ENCODE data around the gene SOCS7.

SOCS7 gene

GRCh38 chr17:38334480-38335364, 16.9 kb upstream of the SOCS7 start:
- in situ Hi-C loops (cut with MboI; ENCODE audit: low sequenced_read_pairs), result loop anchor here (25.0 kb wide), 1 partner anchor 153 kb away; no protein-coding TSS in a partner anchor

DNA sequence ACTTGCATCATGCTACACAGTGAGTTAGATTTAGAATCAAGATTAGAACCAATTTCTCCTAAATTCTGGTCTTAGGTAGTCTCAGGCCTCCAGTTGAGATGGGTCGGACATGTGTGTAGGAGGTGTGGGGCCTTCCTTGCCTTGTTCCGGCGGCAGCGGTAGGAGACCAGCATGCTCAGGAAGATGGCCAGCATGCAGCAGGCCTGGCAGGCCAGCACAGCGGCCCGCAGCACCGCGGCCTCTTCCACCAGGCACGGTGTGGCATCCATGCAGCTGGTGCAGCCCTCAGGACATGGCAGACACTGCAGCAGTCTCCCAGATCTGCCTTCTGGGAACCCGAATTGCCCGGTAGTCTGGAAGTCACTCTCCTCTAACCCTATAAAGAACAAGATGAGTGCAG, 14.8 kb upstream of the SOCS7 start:
- in situ Hi-C loops (cut with MboI; ENCODE audit: low sequenced_read_pairs), result loop anchor here (25.0 kb wide), 1 partner anchor 150 kb away; no protein-coding TSS in a partner anchor

- in situ Hi-C loops (cut with MboI; ENCODE audit: low sequenced_read_pairs), result loop anchor here (25.0 kb wide), 1 partner anchor 149 kb away; no protein-coding TSS in a partner anchor
Observed at GRCh38 chr17:38338053-38338452, 13.6 kb upstream of the SOCS7 start.

GRCh38 chr17:38338535-38338934, 13.1 kb upstream of the SOCS7 start:
- in situ Hi-C loops (cut with MboI; ENCODE audit: low sequenced_read_pairs), result loop anchor here (25.0 kb wide), 1 partner anchor 149 kb away; no protein-coding TSS in a partner anchor

- in situ Hi-C loops (cut with MboI; ENCODE audit: low sequenced_read_pairs), result loop anchor here (25.0 kb wide), 1 partner anchor 147 kb away; no protein-coding TSS in a partner anchor
Observed at GRCh38 chr17:38339891-38340290, 11.8 kb upstream of the SOCS7 start.

DNA sequence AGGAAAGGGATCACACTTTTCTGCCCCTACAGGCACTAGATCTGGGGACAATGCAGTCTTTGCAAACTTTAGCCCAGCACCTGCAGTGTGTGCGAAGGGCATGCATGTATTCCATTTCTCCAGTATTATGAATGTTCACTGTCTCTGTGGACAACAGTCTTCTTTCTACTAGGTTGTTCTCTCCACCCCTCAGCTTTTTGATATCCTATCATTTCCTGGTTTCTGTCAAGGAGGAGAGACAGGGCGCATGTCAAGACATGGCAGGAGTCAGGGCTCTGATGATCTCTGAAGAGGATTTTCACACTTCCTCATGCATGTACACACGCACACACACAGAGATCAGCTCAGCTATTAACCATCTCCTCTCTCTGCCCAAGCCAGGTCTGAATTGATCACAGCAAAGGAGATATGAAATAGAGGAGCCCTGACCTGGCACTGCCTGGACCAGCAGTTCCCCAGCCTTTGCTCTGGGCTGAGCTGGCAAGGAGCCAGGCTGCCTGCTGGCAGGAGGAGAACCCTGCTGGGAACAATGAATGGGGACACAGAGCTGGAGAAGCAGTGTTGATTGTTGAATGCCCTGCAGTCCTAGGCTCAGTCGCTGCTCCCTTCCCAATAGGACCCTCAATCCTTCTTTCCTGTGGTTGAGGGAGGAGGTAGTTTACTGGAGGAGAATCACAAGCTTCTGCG, 10.5 kb upstream of the SOCS7 start:
- in situ Hi-C loops (cut with MboI; ENCODE audit: low sequenced_read_pairs), result loop anchor here (25.0 kb wide), 1 partner anchor 146 kb away; no protein-coding TSS in a partner anchor

GRCh38 chr17:38342886-38343607, 8.6 kb upstream of the SOCS7 start:
- in situ Hi-C loops (cut with MboI; ENCODE audit: low sequenced_read_pairs), result loop anchor here (25.0 kb wide), 1 partner anchor 144 kb away; no protein-coding TSS in a partner anchor

GRCh38 chr17:38343608-38344419, 7.8 kb upstream of the SOCS7 start, which contains the start of gene GPR179:
TSS of gene GPR179 (minus strand) at chr17:38343956. CDS start at chr17:38343789, 167 bp downstream.
- in situ Hi-C loops (cut with MboI; ENCODE audit: low sequenced_read_pairs), result loop anchor here (25.0 kb wide), 1 partner anchor 143 kb away; no protein-coding TSS in a partner anchor

- in situ Hi-C loops (cut with MboI; ENCODE audit: low sequenced_read_pairs), result loop anchor here (25.0 kb wide), 1 partner anchor 143 kb away; no protein-coding TSS in a partner anchor
Observed at GRCh38 chr17:38344420-38344745, 7.3 kb upstream of the SOCS7 start.

DNA sequence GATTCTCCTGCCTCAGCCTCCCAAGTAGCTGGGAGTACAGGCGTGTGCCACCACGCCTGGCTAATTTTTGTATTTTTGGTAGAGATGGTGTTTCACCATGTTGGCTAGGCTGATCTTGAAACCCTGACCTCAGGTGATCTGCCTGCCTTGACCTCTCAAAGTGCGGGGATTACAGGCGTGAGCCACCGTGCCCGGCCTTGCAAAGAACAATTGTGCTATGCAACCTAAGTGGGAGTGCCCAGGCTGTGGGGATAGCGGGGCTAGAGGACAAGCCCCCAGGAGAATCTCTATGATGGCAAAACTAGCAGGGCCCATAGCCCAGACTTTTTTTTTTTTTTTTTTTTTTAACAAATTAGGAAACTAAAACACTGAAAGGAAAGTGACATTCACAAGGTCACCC, 5.9 kb upstream of the SOCS7 start:
- in situ Hi-C loops (cut with MboI; ENCODE audit: low sequenced_read_pairs), result loop anchor here (5.0 to 25.0 kb wide), 2 partner anchors 67 to 142 kb away; no protein-coding TSS in a partner anchor

GRCh38 chr17:38349097-38349730, 2.4 kb upstream of the SOCS7 start:
- in situ Hi-C loops (cut with MboI; ENCODE audit: low sequenced_read_pairs), result loop anchor here (5.0 to 25.0 kb wide), 2 partner anchors 63 to 138 kb away; no protein-coding TSS in a partner anchor

- in situ Hi-C loops (cut with MboI; ENCODE audit: low sequenced_read_pairs), result no loop called here
Observed at GRCh38 chr17:38350035-38350434, 1.6 kb upstream of the SOCS7 start.

DNA sequence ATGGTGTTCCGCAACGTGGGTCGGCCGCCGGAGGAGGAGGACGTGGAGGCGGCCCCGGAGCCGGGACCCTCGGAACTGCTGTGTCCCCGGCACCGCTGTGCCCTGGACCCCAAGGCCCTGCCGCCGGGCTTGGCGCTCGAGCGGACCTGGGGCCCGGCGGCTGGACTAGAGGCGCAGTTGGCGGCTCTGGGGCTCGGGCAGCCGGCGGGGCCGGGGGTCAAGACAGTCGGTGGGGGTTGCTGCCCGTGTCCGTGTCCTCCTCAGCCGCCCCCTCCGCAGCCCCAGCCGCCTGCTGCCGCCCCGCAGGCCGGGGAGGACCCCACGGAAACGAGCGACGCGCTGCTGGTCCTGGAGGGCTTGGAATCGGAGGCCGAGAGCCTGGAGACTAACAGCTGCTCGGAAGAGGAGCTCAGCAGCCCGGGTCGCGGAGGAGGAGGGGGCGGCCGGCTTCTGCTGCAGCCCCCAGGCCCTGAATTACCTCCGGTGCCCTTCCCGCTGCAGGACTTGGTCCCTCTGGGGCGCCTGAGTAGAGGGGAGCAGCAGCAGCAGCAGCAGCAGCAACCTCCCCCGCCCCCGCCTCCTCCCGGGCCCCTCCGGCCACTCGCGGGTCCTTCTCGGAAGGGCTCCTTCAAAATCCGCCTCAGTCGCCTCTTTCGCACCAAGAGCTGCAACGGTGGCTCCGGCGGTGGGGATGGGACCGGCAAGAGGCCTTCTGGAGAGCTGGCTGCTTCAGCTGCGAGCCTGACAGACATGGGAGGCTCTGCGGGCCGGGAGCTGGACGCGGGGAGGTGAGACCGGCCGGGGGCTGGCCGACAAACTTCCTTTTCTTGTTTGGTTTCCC, 821 bp downstream of the SOCS7 start:
- in situ Hi-C loops (cut with MboI; ENCODE audit: low sequenced_read_pairs), result no loop called here

DNA sequence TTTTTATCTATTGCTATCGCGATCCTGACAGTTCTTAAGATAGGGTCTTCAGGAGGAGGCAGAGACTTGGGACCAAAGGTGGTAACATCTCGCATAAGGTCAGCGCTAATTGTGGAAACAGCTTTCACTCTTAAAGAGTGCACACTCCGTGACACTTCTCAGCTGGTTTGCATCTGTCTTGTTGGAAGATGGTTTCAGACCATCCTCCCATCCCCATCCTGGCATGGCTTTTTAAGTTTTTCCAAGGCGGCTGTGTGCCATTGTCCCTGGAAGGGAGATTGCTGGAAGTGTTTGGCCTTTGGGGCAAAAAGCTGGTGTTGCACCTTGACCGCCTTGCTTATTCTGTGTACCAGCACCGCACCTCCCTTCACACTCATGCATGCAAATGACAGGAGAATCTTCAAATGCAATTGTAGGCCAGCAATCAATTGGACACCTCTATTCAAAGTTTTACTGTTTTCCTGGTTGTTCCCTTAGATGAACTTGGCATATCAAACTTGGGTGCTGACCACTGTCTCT, 1.5 kb downstream of the SOCS7 start:
- in situ Hi-C loops (cut with MboI; ENCODE audit: low sequenced_read_pairs), result no loop called here

DNA sequence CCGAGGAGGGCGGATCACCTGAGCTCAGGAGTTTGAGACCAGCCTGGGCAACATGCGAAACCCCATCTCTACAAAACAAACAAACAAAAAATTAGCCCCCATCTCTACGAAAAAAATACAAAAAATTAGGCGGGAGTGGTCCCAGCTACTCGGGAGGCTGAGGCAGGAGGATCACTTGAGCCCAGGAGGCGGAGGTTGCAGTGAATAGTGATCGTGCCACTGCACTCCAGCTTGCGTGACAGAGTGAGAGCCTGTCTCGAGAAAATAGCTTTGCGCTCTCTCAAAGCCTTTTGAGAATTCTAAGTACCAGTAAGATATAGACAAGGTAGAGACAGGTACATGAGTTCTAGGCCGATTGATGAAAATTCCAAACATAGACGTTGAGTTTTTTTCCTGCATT, 2.0 kb downstream of the SOCS7 start:
- in situ Hi-C loops (cut with MboI; ENCODE audit: low sequenced_read_pairs), result no loop called here

DNA sequence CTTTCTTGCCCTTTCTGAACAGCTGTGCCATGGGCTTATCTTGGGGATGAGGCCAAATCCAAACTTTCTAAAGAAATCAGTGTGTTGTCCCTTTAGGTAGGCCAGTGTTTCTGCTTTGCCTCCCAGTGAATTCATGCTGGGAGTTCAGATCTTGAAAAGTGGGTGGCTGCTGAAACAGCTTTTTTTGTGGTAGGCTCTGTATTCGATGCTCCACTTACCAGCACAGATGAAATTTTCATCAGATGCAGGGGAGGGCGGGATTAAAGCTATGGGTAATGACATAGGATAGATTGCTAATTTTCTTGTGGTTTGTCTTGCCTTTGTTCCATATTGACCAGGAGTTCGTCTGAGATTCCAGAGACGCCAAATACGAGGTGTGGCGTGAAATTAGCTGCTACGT, 2.8 kb downstream of the SOCS7 start:
- in situ Hi-C loops (cut with MboI; ENCODE audit: low sequenced_read_pairs), result no loop called here

DNA sequence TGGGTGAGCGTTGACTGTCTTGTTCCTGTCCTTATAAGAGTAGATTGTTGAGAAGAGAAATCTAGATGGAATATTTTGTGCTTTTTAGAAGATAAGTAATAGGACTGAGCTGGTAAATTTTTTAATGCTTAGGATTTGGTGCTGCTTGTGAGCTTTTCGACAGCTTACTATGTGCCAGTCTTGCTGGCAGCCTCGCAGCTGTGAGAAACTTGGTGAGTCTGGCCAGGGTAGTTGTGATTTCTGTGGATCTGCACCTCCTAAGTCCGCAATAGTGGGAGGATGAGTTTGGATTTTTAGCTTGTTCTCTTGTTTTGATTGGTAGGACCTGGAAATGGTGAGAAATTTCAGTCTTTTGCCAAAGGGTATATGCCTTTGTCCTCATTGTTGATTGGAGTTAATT, 3.6 kb downstream of the SOCS7 start:
- in situ Hi-C loops (cut with MboI; ENCODE audit: low sequenced_read_pairs), result no loop called here

GRCh38 chr17:38357486-38358123, 6.0 kb downstream of the SOCS7 start:
- in situ Hi-C loops (cut with MboI; ENCODE audit: low sequenced_read_pairs), result no loop called here

Data from HL-60/S4 treated with retinoic acid at 250 ng/mL for 4 days and 3 days (cell line).